ENCODE results near the gene CACNA1D.
"Not testable (repeated sequence)": the region's sequence is repeated elsewhere in the genome, so short reads cannot be mapped to it uniquely, and the experiment has no call there.

The CACNA1D gene

DNA sequence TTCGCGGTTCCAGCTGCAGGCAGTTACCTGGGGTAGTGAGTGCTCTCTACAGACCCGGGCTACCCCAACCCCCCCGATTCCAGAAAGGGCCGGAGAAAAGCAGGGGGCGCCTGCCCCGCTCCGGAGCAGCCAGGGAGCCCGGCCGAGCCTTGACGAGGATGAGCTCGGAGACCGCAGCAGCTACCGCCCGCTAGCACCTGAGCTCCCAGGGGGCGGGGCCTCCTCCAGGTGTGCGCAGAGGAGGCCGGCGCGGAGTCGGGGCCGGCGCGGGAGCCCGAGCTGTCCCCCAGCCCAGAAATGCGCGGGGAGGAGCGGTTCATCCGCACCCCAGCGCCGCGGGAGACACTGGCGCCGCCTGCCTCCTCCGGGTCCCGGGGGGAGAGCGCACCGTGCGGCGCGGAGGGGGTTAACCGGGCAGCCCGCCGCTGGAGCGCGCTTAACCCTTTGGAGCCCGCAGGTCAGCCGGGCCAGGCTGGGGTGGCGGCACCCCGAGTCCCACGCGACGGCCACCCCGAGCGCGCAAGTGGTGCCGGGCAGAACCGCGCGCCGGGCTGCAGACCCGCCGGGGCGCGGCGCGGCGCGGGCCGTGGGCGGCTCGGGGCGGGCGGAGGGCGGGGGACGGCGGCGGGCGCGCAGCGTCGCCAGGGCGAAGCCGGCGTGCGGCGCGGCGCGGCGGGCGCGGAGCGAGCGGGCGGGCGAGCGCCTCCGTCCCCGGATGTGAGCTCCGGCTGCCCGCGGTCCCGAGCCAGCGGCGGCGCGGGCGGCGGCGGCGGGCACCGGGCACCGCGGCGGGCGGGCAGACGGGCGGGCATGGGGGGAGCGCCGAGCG, at the start of gene CACNA1D:
Gene CACNA1D, plus strand, starts transcription at position 649 of the 829 bp plus-strand sequence. CDS start 556 bp downstream, outside the sequence.
- DNase-seq, result no peak

GRCh38 chr3:53457068-53457467, 37.3 kb upstream of the CACNA1D start:
- DNase-seq, result no peak

GRCh38 chr3:53460326-53460725, 34.1 kb upstream of the CACNA1D start:
- DNase-seq, result no peak

DNA sequence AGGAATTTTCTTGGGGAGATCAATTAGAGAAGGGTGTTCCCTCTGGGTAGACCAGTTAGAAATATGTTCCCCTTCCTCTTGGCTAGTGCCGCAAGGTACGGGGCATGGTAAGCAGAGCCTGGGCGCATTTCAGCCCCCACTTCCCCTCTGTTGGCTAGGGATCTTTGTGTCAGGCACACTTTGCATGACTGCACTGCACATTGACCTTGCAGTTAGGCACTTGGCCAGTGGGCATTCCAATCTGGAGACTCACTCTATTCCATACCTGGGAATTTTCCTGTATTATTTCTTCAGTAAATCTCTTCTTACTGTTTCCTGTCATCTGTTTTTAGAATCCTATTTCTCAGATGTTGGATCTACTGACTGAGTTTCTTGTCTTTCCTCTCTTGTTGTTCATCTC, 30.0 kb upstream of the CACNA1D start:
- no peak for DNase-seq

DNA sequence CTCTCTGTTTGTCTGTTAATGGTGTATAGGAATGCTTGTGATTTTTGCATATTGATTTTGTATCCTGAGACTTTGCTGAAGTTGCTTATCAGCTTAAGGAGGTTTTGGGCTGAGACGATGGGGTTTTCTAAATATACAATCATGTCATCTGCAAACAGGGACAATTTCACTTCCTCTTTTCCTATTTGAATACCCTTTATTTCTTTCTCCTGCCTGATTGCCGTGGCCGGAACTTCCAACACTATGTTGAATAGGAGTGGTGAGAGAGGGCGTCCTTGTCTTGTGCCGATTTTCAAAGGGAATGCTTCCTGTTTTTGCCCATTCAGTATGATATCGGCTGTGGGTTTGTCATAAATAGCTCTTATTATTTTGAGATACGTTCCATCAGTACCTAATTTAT, 24.7 kb upstream of the CACNA1D start:
- DNase-seq, result not testable (repeated sequence)

DNA sequence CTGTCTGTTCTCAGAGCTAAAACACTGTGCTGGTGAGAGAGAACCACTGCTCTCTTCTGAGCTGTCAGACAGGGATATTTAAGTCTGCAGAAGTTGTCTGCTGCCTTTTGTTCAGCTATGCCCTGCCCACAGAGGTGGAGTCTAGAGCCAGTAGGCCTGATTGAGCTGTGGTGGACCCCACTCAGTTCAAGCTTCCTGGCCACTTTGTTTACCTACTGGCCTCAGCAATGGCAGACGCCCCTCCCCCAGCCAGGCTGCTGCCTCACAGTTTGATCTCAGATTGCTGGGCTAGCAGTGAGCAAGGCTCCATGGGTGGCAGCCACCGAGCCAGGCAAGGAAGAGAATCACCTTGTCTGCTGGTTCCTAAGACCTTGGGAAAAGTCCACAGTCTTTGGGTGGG, 21.0 kb upstream of the CACNA1D start:
- DNase-seq, result no peak

GRCh38 chr3:53476372-53476771, 18.0 kb upstream of the CACNA1D start:
- DNase-seq, result not testable (repeated sequence)

DNA sequence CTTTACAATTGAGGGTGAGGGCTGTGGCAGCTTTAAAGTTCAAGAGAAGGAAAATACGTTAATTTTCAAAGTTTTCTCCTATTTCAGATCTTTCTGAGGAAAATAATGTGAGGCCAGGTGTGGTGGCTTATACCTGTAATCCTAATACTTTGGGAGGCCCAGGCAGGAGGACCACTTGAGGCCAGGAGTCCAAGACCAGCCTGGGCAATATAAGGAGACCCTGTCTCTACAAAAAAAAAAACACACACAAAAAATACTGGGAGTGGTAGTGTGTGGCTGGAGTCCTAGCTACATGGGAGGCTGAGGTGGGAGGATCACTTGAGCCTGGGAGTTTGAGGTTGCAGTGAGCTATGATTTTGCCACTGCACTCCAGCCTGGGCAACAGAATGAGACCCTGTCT, 16.7 kb upstream of the CACNA1D start:
- not testable (repeated sequence) for DNase-seq

DNA sequence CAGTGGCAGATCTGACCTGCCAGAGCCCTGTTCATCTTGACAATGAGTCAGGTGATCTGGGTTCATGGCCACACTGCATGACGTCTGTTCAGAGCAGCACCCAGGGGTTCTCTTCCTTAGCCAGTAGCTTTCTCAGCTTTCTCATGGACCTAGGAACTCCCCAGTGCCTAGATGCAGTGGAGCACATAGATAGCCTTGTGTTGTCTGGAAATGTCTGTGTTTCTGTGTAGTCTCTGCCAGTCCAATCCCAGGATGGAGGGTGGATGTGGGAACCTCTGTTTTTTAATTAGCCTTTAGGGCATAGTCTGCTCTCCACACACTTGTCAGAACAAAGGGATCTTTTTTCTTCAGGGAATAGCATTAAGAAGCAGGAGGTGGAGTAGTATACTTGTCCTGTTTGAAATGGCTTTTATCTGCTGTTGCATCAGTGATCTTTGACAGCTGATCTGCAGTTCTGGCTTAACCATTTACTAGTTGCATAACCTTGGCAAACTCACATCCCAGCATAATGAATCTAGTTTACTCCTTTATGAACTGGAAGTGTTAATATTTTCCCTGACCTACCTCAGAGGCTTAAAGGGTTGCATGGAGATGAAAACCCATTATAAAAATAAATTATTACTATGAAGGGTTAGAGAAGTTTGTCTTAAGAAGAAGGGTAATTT, 16.1 kb upstream of the CACNA1D start:
- no peak for DNase-seq

GRCh38 chr3:53478921-53479664, 15.3 kb upstream of the CACNA1D start:
- DNase-seq, result no peak

GRCh38 chr3:53482227-53482626, 12.2 kb upstream of the CACNA1D start:
- DNase-seq, result no peak

- DNase-seq, result no peak
Measured at GRCh38 chr3:53483821-53484220, 10.6 kb upstream of the CACNA1D start.

DNA sequence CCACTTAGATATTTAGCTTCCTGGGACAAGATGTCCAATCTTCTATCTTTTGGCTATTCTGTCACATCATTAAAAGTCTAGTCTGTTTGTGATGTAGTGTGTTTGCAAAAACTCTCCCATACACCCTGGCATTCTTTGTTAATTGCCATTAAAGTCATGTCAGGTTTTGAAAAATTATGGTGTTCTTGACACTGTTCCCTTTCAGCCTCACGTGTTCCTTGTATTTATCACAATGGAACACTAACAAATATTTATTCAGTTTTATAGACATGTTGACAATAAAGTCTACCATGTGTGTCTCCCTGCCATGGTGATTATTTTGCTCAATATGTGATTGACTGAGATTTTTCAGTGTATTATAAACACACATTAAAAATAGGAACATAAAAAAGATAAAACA, 9.4 kb upstream of the CACNA1D start:
- DNase-seq, result no peak

- no peak for DNase-seq
Measured at GRCh38 chr3:53485675-53486403, 8.6 kb upstream of the CACNA1D start.

DNA sequence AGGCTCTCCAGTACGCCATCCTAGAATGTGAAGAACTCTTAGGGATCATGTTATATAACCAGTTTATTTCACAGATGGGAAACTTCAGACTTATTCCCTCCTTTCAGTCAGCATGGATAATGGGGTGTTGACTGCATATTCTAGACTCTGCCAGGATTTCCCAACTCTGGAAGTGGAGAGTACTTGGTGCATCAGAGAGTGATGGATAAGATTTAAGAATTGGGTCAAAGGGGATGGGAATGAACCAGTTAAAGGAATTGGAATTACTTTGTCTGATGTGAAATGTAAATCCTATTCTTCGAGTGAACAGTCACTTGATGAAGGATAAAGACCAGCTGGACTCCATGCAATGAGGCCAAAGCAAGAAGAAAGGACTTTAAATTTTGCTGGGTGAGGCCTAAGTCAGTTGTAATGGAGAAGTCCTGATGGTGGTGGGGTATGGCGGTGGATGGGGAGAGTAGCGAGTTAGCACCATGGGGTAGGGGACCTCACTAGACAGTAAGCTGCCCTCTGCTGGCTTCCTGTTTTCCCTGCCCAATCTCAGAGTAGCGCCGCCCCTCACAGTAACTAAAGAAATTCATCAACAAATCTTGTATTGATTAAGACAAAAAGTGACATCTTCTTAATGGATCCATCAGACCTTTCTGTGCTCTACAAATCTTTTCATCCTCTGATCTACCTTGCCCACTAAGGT, 7.3 kb upstream of the CACNA1D start:
- DNase-seq, result no peak

GRCh38 chr3:53489386-53489785, 5.0 kb upstream of the CACNA1D start:
- no peak for DNase-seq

- DNase-seq, result no peak
Measured at GRCh38 chr3:53489787-53490458, 4.5 kb upstream of the CACNA1D start.

GRCh38 chr3:53490459-53490968, 3.9 kb upstream of the CACNA1D start:
- no peak for DNase-seq

DNA sequence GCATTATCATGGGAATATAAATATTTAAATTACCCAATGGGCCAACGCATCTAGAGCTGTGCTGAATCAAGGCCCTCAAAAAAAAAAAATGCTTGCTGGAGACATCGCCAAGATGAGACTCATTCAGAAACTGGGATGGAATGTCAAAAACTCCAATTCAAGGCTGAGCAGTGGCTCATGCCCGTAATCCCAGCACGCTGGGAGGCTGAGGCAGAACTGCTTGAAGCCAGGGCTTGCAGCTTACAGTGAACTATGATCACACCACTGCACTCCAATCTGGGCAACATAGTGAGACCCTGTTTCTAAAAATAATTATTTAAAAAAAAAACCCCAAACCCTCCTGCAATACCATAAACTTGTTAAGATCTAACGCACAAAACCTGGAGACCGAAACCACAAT, 3.1 kb upstream of the CACNA1D start:
- DNase-seq, result no peak

DNA sequence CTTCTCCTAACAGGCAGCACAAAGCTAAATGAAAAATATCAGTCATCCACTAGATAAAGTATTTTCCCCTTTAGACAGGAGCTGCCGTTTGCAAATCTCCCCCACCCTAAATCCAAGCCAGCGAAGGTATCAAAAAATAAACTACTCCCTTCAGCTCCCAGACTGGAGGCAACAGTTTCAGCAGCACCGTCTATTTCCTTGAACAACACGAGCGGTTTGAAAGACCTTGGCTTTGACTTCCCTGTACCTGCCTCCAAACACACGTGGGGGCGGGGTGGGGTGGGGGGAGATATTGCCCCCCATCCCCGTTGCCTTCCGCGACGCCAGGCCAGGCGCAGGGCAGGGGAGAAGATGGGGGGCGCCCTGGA, 832 bp upstream of the CACNA1D start:
- DNase-seq, result no peak

DNA sequence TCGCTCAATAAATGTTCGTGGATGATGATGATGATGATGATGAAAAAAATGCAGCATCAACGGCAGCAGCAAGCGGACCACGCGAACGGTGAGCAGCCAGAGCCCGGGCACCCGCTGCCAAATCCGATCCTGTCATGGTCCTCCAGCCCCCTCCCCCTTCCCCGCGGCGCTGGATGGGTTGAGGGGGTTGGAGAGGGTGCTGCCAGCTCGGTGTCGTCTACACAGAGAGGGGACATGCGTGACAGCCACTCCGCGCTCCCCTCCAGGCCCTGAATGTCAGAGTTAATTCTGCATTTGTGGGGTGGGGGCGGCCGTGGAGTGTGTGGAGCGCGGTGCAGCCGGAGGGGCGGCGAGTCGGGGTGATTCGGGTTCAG, 722 bp downstream of the CACNA1D start:
- DNase-seq, result peak; percentile 5
